ENCODE data around the gene CD80. TPM values are rescaled to one million over a fixed set of nuclear protein-coding genes. Genes with fewer than 3 reads are reported as not detected.

Gene CD80
- polyA plus RNA-seq, 1 donor: not detected

DNA sequence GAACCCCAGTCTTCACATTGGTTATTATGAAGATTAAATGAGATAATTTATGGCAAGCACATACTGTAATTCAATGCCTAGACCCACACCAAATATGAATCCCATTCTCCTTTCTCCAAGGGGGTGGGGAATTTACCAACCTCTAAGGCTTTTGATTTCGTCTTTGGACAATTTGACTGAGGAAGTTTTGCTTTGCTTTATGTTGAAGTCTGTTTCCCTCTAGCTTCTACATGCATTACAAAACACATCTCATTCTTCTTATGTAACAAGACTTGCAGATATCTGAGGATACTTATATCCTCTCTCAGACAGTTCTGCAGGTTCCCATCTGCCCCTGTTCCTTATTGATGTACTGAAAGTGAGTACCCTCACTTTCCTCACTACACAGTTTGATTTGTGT, 12.2 kb downstream of the CD80 start:
- no peak for DNase-seq (ENCODE audit: low read depth)

GRCh38 chr3:119543147-119543546, 16.3 kb downstream of the CD80 start:
- DNase-seq (ENCODE audit: low read depth): no peak

- DNase-seq (ENCODE audit: low read depth): no peak
Observed at GRCh38 chr3:119542168-119542767, 17.1 kb downstream of the CD80 start.

GRCh38 chr3:119541547-119541946, 17.9 kb downstream of the CD80 start:
- no peak for DNase-seq (ENCODE audit: low read depth)

DNA sequence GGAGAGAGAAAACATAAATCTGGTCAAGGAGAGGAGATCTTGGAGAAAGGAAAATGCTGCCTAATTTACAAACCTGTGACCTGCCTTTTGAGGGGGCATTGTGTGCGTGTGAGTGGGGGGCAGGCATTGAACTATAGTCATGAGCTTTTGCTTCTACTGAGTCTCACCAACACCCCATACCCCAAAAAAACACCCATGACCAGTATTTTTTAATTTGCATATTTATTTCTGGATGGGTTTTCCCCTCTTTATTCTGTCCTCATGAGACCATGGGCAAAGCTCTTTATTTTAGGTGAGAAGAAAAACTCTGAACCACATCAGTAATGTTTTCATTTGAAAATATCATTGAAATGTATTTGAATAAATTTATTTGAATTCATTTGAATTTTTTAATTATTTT, 20.6 kb downstream of the CD80 start:
- no peak for DNase-seq (ENCODE audit: low read depth)

- DNase-seq (ENCODE audit: low read depth): no peak
Observed at GRCh38 chr3:119536757-119537156, 22.7 kb downstream of the CD80 start.

DNA sequence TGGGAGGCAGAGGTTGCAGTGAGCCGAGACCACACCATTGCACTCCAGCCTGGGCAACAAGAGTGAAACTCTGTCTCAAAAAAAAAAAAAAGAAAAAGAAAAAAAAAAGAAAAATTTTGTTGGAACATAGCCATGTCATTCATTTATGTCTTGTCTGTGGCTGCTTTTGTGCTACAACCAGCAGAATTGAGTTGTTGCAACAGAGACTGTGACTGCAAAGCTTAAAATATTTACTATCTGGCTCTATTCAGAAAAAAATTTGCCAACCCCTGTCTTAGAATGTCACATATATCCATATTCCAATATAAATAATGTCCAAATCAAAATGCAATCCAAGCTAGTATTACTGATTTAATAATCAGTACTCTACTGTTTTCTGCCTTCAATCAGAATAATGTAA, 25.1 kb downstream of the CD80 start:
- no peak for DNase-seq (ENCODE audit: low read depth)

DNA sequence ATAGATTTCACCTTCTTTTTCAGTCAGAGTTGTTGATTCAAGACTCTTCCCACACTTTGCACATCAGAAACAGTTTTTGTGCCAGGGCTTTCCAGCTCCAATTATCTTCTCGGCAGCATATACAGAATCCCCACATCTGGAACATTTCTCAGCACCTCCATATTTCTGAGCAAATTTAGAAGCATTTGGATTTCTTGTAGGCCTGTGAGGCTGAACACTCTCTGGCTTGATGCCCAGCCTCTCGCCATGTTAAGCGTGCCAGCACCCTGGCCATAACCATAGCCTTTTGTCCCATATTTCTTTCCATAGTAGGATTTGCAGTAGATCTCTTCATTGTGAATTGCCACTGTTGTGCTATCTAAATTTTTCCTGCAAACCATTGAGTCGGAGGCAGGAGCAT, 28.3 kb downstream of the CD80 start:
- DNase-seq (ENCODE audit: low read depth): no peak

- no peak for DNase-seq (ENCODE audit: low read depth)
Observed at GRCh38 chr3:119530456-119530855, 29.0 kb downstream of the CD80 start.

DNA sequence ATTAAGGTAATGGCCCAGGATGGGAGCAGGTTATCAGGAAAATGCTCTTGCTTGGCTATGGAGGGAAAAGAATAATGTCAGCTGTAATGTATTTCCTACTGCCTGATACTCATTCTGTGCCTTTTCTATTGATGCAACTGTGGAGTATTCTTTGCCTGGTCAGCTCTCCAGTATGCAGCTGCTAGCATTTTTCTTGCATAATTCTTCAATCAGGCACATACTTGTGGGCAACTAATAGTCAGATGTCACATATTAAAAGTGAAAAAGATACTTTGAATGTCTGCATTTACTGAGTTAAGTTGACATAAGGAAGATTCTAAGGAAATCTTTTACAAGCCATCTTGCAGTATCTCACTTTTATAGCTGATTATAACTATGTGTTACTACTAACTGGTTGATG, 29.5 kb downstream of the CD80 start:
- DNase-seq (ENCODE audit: low read depth): no peak

DNA sequence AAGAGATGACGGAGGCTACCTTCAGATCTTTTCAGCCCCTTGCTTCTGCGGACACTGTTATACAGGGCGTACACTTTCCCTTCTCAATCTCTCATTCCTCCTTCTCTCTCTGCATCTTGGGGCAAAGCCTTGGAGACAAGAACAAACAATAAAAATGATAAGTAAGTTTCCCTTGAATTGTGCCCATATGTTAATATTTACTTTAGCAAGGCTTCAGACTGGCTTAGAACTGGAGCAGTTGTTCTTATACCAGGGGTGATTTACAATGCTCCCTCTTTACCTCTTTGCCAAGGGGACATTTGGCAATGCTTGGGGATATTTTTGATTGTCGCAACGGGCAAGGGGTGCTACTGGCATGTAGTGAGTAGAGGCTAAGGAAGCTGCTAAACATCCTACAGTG, 31.7 kb downstream of the CD80 start:
- no peak for DNase-seq (ENCODE audit: low read depth)

GRCh38 chr3:119524931-119525662, 34.3 kb downstream of the CD80 start:
- peak; percentile 5 for DNase-seq (ENCODE audit: low read depth)

GRCh38 chr3:119518026-119518425, 41.4 kb downstream of the CD80 start:
- no peak for DNase-seq (ENCODE audit: low read depth)

DNA sequence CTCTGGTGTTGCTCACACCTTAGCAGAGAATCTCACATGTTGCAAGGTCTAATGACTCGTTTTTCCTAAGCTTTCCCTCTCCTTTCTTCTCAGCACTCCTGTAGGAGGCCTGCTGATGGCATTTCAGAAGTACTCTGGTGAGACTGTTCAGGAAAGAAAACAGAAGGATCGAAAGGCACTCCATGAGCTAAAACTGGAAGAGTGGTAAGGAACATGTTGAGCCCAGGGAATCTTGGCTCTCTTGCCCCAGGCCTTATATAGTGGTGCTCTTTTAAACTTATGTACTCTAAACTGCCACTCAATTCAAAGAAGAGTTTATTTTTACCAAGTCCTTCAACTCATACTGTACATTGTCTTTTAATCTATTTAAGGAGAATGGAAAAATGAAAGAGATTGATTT, 42.3 kb downstream of the CD80 start:
- DNase-seq (ENCODE audit: low read depth): no peak

- no peak for DNase-seq (ENCODE audit: low read depth)
Observed at GRCh38 chr3:119514637-119515036, 44.8 kb downstream of the CD80 start.

- no peak for DNase-seq (ENCODE audit: low read depth)
Observed at GRCh38 chr3:119510690-119511089, 48.7 kb downstream of the CD80 start.

DNA sequence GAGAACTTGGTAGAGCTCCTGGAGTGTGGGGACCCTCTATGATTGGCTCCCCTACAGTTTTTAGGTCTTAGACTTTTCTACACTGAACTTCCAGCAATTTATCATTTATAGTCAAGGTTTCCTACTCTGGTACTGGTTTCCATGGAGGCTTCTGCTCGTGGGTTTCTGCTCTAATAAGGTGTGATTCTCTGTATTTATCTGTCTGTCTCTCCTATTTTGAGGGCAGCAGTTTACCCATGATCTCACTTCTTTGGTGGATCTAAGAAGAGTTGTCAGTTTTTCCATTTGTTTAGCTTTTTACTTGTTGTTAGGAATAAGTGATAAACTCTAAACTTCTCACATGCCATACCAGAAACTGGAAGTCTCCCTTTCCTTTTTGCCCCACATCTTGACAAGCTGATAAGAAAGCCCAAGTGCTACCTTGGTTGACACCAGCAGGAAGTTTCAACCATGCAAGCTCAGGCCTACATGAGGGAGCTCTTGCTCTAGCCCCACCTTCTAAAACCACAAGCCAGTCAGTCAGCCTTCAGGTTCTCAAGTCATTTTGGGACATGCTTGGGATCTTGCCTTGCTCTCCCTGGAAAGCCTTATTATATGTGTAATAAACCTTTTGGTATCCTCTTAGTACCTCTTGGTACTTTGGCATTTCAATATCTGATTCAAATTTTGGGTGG, 51.1 kb downstream of the CD80 start:
- no peak for DNase-seq (ENCODE audit: low read depth)

GRCh38 chr3:119507404-119507803, 52.0 kb downstream of the CD80 start:
- DNase-seq (ENCODE audit: low read depth): no peak

GRCh38 chr3:119506631-119507030, 52.8 kb downstream of the CD80 start:
- no peak for DNase-seq (ENCODE audit: low read depth)

DNA sequence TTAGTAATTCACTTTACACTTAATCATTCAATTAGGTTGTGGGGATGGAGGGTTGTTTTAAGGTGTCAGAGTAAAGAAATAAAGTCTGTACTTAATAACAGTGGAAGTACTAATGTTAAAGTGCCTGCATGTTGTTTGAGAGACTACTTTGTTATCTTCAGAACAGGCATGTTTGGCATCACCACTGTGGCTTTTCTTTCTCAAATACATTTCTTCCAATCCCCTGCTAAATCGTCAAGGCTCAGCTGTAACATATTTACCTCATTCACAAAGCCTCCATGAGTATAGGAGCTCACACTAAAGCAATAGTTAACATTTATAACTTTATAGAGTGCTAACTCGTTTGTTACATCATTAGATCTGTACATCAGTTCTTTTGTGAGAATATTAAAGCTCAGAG, 58.5 kb downstream of the CD80 start:
- no peak for DNase-seq (ENCODE audit: low read depth)

DNA sequence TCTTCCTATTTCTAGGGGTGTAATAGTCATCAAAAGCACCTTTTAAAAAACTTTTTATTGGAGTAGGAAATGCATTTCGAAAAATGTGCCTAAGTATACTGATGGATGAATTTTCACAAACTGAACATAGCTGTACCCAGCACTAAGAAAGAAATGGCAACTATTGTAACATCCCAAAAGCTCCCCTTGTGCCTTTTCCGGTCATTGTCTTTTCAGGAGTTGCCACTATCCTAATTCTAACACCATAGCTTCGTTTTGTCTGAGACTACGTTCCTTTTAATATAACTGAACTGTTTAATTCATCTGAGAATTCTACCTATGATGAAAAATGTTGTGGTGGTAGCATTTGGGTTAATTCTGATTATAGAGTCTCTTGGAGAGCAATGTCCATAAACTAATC, 59.1 kb downstream of the CD80 start:
- no peak for DNase-seq (ENCODE audit: low read depth)

GRCh38 chr3:119498186-119499011, 61.0 kb downstream of the CD80 start, which contains the start of gene TIMMDC1:
TSS of gene TIMMDC1 (plus strand) at chr3:119498547. CDS start at chr3:119498734, 187 bp downstream.
- peak; percentile 91 for DNase-seq (ENCODE audit: low read depth)
